Heart right ventricle (tissue), 16 donors: ENCODE measurements around the gene ARPP21. TPM values are rescaled to one million over a fixed set of nuclear protein-coding genes. Genes with fewer than 3 reads are reported as not detected.

Experiments
- ATAC-seq, 8 donors: fragments of 200-7000 bp; cut with Tn5 transposase; one replicate each; pipeline ENCODE4 v1.9.1; 2020; ENCODE audit warnings: mild to moderate bottlenecking in 8 of 8, moderate library complexity in 8 of 8, moderate number of reproducible peaks in 1 of 8
- DNase-seq, 2 donors: peaks; one replicate each; pipeline ENCODE4 v3.0.0-alpha.2; 2020
- H3K27ac ChIP-seq, 10 donors: fragments of 200-600 bp; sonication (generic) in 2 of 10; one replicate each; pipeline versions ENCODE4 v1.5.0 to v1.8.0; 2020 to 2022; ENCODE audit warnings: mild to moderate bottlenecking in 3 of 10
- H3K27me3 ChIP-seq, 7 donors: fragments of 200-600 bp; one replicate each; pipeline ENCODE4 v1.8.0; 2021 to 2022; ENCODE audit warnings: mild to moderate bottlenecking in 2 of 7
- H3K36me3 ChIP-seq, 9 donors: fragments of 200-600 bp; sonication (generic) in 1 of 9; one replicate each; pipeline versions ENCODE4 v1.5.0 to v1.8.0; 2020 to 2022; ENCODE audit warnings: mild to moderate bottlenecking in 2 of 9
- H3K4me1 ChIP-seq, 9 donors: fragments of 200-600 bp; sonication (generic) in 1 of 9; one replicate each; pipeline versions ENCODE4 v1.5.0 to v1.8.0; 2020 to 2022; ENCODE audit warnings: mild to moderate bottlenecking in 4 of 9
- H3K4me3 ChIP-seq, 10 donors: fragments of 200-600 bp; sonication (generic) in 2 of 10; one replicate each; pipeline versions ENCODE4 v1.5.0 to v1.8.0; 2020 to 2022; ENCODE audit warnings: mild to moderate bottlenecking in 7 of 10, moderate library complexity in 2 of 10
- H3K9me3 ChIP-seq, 11 donors: fragments of 200-600 bp in 10 of 11; sonication (generic) in 2 of 11; one replicate each; pipeline versions ENCODE4 v1.5.0 to v1.8.0; 2013 to 2022; ENCODE audit warnings: mild to moderate bottlenecking in 2 of 11, control low read depth in 1 of 11, moderate library complexity in 1 of 11
- WGBS, 2 donors: extraction: QIAGEN DNeasy Blood & Tissue Kit; methylation state at CpG; one replicate each; pipeline ENCODE4 v1.1.7; 2013; ENCODE audit warnings: inconsistent platforms in 1 of 2; 5-methylcytosine and 5-hydroxymethylcytosine counted together
- intact Hi-C, 10 donors: fragments of 100-400 bp; cut with DNase I; formaldehyde crosslinking; loops; one replicate each; pipeline versions ENCODE4 v1.11.1 to v1.14.2; 2022
- polyA plus RNA-seq, 2 donors: library from polyadenylated mRNA; stranded (reverse); fragments of 200-250 nt; gene quantifications; one replicate each; pipeline ENCODE4 v1.2.3, GENCODE V29; 2013
- total RNA-seq, 10 donors: library from RNA; stranded (reverse); fragmentation: NEBNext Ultra II Directional in 3 of 10; extraction: Animal tissue kit (Norgen Biotek cat#: 25700) in 3 of 10; gene quantifications; one replicate each; pipeline versions ENCODE4 v1.2.1 to v1.2.4, GENCODE V29; 2021 to 2023
- TF ChIP-seq, protein P1 (sequence below), 9 donors: fragments of 200-600 bp; sonication (generic) in 2 of 9; IDR thresholded peaks; one replicate each; pipeline versions ENCODE4 v1.5.0 to v1.8.0; 2021 to 2022; ENCODE audit warnings: antibody characterized with exemption in 9 of 9, mild to moderate bottlenecking in 5 of 9, moderate library complexity in 1 of 9
- donor health status: Arrhythmogenic right ventricular cardiomyopathy.
- donor health status: ischemic (EF 13 %, LVEDD 7.1; RV severe dilation, severe dysfunction).
- donor health status: healthy with polysubstance abuse.
- donor health status: DM: no; HTN: yes; CAD: no.
- donor health status: DM: no; HTN: no; CAD: no.
- donor health status: ischemic (EF 25% LVEDD 6.9; RV normal size, moderate dysfunction).
- donor health status: ischemic (EF 25% LVEDD 5.7; RV mildly dilated, moderate dysfunction).
- donor health status: healthy.
- donor health status: DM: yes; HTN: yes; CAD: no.
- donor health status: Ischemic cardiomyopathy.
- donor health status: ischemic (EF 35%, LVEDD 5.7; RV mildly dilated, moderate dysfunction).
- donor health status: nonischemic (EF 11% LVEDD 7.7; RV severe dilation, severe dysfunction).
- donor health status: DM: yes; HTN: yes; CAD: no.
- donor health status: PGD.
- donor health status: ischemic (EF 29% LVEDD 5.4; RV normal size, mild dysfunction).
- donor health status: nonischemic (EF 23%, LVEDD 6.1; RV moderate dilation, normal function).

The ARPP21 gene
- total and polyA plus RNA-seq, 12 donors = 0.06 TPM; not detected in 11

DNA sequence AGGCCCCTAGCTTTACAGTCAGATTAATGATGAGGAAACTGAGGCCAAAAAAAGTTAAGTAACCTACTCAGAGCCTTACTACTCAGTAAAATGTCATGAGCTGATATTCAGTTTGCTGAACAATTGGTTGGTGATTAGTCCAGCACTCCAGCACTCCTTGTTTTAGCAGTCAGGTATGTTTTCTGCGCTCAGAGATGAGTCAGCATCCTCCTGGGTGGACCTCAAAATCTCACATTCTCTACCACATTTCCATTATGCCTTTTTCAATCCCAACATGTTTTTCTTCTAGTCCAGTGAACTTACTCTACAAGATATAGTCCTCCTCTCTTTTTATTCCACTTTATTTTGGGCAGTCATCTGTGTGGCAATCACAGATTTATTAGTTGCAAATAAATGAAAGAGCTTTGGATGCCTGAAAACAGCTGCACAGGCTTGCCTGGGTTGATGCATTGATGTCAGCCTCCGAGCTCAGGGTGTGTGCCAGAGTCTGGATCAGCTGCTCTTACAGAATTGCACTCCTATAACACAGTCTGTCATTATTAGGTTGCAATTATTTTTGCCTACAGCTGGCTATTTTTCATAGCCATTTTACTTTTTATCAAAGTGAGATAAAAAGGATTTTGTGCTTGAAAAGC is 133.2 kb downstream of the ARPP21 start:
- H3K4me1 ChIP-seq = no peaks in the 10 kb centered on the region
- intact Hi-C loops = no loop called here
- H3K27ac ChIP-seq = no peak overlapping the region
- TF ChIP-seq, protein P1, sequence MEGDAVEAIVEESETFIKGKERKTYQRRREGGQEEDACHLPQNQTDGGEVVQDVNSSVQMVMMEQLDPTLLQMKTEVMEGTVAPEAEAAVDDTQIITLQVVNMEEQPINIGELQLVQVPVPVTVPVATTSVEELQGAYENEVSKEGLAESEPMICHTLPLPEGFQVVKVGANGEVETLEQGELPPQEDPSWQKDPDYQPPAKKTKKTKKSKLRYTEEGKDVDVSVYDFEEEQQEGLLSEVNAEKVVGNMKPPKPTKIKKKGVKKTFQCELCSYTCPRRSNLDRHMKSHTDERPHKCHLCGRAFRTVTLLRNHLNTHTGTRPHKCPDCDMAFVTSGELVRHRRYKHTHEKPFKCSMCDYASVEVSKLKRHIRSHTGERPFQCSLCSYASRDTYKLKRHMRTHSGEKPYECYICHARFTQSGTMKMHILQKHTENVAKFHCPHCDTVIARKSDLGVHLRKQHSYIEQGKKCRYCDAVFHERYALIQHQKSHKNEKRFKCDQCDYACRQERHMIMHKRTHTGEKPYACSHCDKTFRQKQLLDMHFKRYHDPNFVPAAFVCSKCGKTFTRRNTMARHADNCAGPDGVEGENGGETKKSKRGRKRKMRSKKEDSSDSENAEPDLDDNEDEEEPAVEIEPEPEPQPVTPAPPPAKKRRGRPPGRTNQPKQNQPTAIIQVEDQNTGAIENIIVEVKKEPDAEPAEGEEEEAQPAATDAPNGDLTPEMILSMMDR (IDR thresholded peaks at IDR 0.05) = no peak
- peaks cover 0 to 4% (median 0%) of the 10 kb centered on the region in 7 donors for H3K27me3 ChIP-seq
- no peaks in the 10 kb centered on the region for H3K36me3 ChIP-seq
- DNase-seq = no peak
- H3K4me3 ChIP-seq = no peak overlapping the region
- ATAC-seq = no peak
- WGBS, 2 donors = 68 to 75% methylated on average over 2 of the region's 2 CpGs
- H3K9me3 ChIP-seq = no peaks in the 10 kb centered on the region

DNA sequence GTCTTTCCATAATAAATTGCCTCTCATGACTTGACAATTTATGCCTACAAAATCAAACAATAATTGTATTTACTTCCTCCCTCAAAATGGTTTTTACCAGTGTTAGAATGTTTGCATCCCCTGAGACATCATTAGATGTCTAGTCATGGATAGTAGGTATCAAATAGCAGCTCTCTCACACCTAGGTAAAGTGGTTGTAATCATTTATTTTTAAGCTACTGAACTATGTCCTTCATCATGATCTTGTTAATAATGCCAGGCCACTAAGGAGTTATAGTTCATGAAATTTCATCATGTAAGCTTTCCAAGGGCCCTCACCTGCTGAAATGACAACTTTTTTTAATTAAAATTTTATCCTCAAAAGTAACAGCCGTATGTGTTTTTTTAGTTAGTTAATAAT is 134.1 kb downstream of the ARPP21 start:
- WGBS, 2 donors = 89 to 90% methylated on average over 1 of the region's 1 CpG
- Histone ChIP-seq H3K36me3 (no peaks in the 10 kb centered on the region), H3K4me3 (no peak overlapping the region), H3K27me3 (peaks cover 0 to 4% (median 0%) of the 10 kb centered on the region in 7 donors), H3K9me3 (no peaks in the 10 kb centered on the region), H3K27ac (no peak overlapping the region), H3K4me1 (no peaks in the 10 kb centered on the region)
- TF ChIP-seq, protein P1 (IDR thresholded peaks at IDR 0.05) = no peak
- ATAC-seq (no peak), DNase-seq (no peak)
- intact Hi-C loops = no loop called here

DNA sequence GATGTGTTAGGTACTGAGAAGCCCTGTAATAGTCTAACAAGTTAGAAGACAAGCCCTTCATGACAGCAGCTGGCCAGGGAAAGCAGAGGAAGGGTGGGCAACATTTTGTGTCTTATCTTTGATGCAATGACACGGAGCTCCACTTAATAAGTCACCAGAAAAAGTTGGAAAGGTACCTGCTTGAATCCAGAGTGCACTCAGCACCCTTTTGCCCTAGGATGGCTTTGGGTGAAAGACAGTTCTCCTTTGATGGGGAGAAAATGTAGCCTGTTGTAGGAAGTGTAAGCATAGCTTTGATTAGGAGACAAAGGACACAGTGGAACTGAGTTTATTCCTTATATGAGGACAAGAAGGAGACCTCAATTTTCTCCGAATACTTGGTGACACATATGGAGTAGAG is 137.0 kb downstream of the ARPP21 start:
- Histone ChIP-seq H3K27ac (no peak overlapping the region), H3K4me1 (no peaks in the 10 kb centered on the region), H3K9me3 (no peaks in the 10 kb centered on the region), H3K36me3 (no peaks in the 10 kb centered on the region), H3K4me3 (no peak overlapping the region), H3K27me3 (peaks cover 0 to 6% (median 0%) of the 10 kb centered on the region in 7 donors)
- ATAC-seq (no peak), DNase-seq (no peak)
- TF ChIP-seq, protein P1 (IDR thresholded peaks at IDR 0.05) = no peak
- WGBS, 2 donors = 64 to 68% methylated on average over 2 of the region's 2 CpGs
- intact Hi-C loops = no loop called here

GRCh38 chr3:35777065-35777464 is 137.7 kb downstream of the ARPP21 start:
- Histone ChIP-seq H3K27me3 (peaks cover 0 to 6% (median 0%) of the 10 kb centered on the region in 7 donors), H3K27ac (no peak overlapping the region), H3K4me1 (no peaks in the 10 kb centered on the region), H3K4me3 (no peak overlapping the region), H3K36me3 (no peaks in the 10 kb centered on the region), H3K9me3 (no peaks in the 10 kb centered on the region)
- ATAC-seq = no peak
- TF ChIP-seq, protein P1 (IDR thresholded peaks at IDR 0.05) = no peak
- intact Hi-C loops = no loop called here
- WGBS, 2 donors = 82 to 90% methylated on average over 2 of the region's 2 CpGs
- no peak for DNase-seq
